OCI-LY1 (cell line): Measurements from ENCODE around the gene TMEM114.

Experiments used
- H2AFZ ChIP-seq: fragments of 200-600 bp; sonication (generic), shearing (Covaris generic); 2 replicates; pipeline ENCODE4 v1.6.0; 2014; ENCODE audit warnings: antibody characterized with exemption, mild to moderate bottlenecking, low read length
- H3F3A ChIP-seq: fragments of 200-600 bp; sonication (generic), shearing (Covaris generic); 2 replicates; pipeline ENCODE4 v1.6.0; 2014; ENCODE audit warnings: mild to moderate bottlenecking, antibody characterized with exemption, low read length, moderate library complexity; ENCODE audit not compliant: insufficient read depth
- H3K27ac ChIP-seq: fragments of 200-600 bp; sonication (generic); 2 replicates; pipeline ENCODE4 v1.5.1; 2014; ENCODE audit warnings: low read length, mixed run types, mild to moderate bottlenecking, low read depth; ENCODE audit not compliant: poor library complexity, severe bottlenecking
- H3K27me3 ChIP-seq: fragments of 200-600 bp; sonication (generic); 2 replicates; pipeline ENCODE4 v1.6.0; 2014; ENCODE audit warnings: antibody characterized with exemption, mild to moderate bottlenecking, low read length, moderate library complexity; ENCODE audit not compliant: insufficient read depth
- H3K36me3 ChIP-seq: fragments of 200-600 bp; sonication (generic); 2 replicates; pipeline ENCODE4 v1.6.1; 2014; ENCODE audit warnings: mild to moderate bottlenecking, antibody characterized with exemption, low read length, moderate library complexity, mixed read lengths; ENCODE audit not compliant: insufficient read depth
- H3K4me1 ChIP-seq: fragments of 200-600 bp; sonication (generic); 2 replicates; pipeline ENCODE4 v1.5.1; 2014; ENCODE audit warnings: mild to moderate bottlenecking, low read length, moderate library complexity; ENCODE audit not compliant: insufficient read depth, severe bottlenecking
- H3K4me2 ChIP-seq: fragments of 200-600 bp; sonication (generic), shearing (Covaris generic); 2 replicates; pipeline ENCODE4 v1.6.1; 2014; ENCODE audit warnings: low read length
- H3K4me3 ChIP-seq: fragments of 200-600 bp; sonication (generic); 2 replicates; pipeline ENCODE4 v1.5.1; 2014; ENCODE audit warnings: low read length, low read depth, mild to moderate bottlenecking, mixed read lengths; ENCODE audit not compliant: poor library complexity, severe bottlenecking
- H3K79me2 ChIP-seq: fragments of 200-600 bp; shearing (Covaris generic); 2 replicates; pipeline ENCODE4 v1.6.1; 2016; ENCODE audit warnings: mixed run types, low read length, mixed read lengths; ENCODE audit not compliant: insufficient read depth
- H3K9ac ChIP-seq: fragments of 200-600 bp; sonication (generic), shearing (Covaris generic); 2 replicates; pipeline ENCODE4 v1.6.1; 2014; ENCODE audit warnings: mild to moderate bottlenecking, low read length, mixed read lengths
- H3K9me2 ChIP-seq: fragments of 200-600 bp; sonication (generic), shearing (Covaris generic); 2 replicates; pipeline ENCODE4 v1.6.1; 2014; ENCODE audit warnings: low read depth, mild to moderate bottlenecking, low read length, mixed read lengths
- H3K9me3 ChIP-seq: fragments of 200-600 bp; shearing (Covaris generic); 2 replicates; pipeline ENCODE4 v1.6.1; 2014; ENCODE audit warnings: low read length, mixed read lengths
- H4K20me1 ChIP-seq: fragments of 200-600 bp; sonication (generic), shearing (Covaris generic); 2 replicates; pipeline ENCODE4 v1.6.0; 2016; ENCODE audit warnings: mild to moderate bottlenecking, low read length; ENCODE audit not compliant: insufficient read depth
- CTCF ChIP-seq: fragments of 200-600 bp; sonication (generic), shearing (Covaris generic); IDR thresholded peaks from 2 replicates; pipeline ENCODE4 v1.5.1; 2017; ENCODE audit warnings: mild to moderate bottlenecking, antibody characterized with exemption, low read length, moderate library complexity, mixed read lengths
- EZH2 ChIP-seq: fragments of 200-600 bp; sonication (generic), shearing (Covaris generic); IDR thresholded peaks from 2 replicates; pipeline ENCODE4 v1.8.0; 2017; ENCODE audit warnings: borderline replicate concordance, mixed run types, mild to moderate bottlenecking, antibody characterized with exemption, low read length, moderate library complexity, mixed read lengths

Gene TMEM114

GRCh38 chr16:8550728-8551387 lies 39.5 kb downstream of the TMEM114 start:
- no peaks in the 10 kb centered on the region for H3K36me3 ChIP-seq
- no peak overlapping the region for H3K9ac ChIP-seq
- no peak overlapping the region for H2AFZ ChIP-seq
- no peaks in the 10 kb centered on the region for H3K4me1 ChIP-seq
- no peak overlapping the region for H3K4me3 ChIP-seq
- no peak for TF ChIP-seq CTCF
- no peak for TF ChIP-seq EZH2
- no peaks in the 10 kb centered on the region; the same call in 1 of the 2 replicates for H3K27me3 ChIP-seq
- no peaks in the 10 kb centered on the region for H3F3A ChIP-seq
- no peaks in the 10 kb centered on the region for H3K79me2 ChIP-seq
- H3K9me3 ChIP-seq: no peaks in the 10 kb centered on the region
- H3K27ac ChIP-seq: no peak overlapping the region
- H4K20me1 ChIP-seq: no peaks in the 10 kb centered on the region
- no peak overlapping the region for H3K4me2 ChIP-seq
- H3K9me2 ChIP-seq: no peaks in the 10 kb centered on the region

GRCh38 chr16:8549843-8550412 lies 40.4 kb downstream of the TMEM114 start:
- no peaks in the 10 kb centered on the region for H3F3A ChIP-seq
- H3K4me2 ChIP-seq: no peak overlapping the region
- no peak overlapping the region for H3K9ac ChIP-seq
- no peaks in the 10 kb centered on the region for H4K20me1 ChIP-seq
- no peak for TF ChIP-seq CTCF
- TF ChIP-seq EZH2: no peak
- no peaks in the 10 kb centered on the region for H3K9me2 ChIP-seq
- no peak overlapping the region for H3K4me3 ChIP-seq
- H2AFZ ChIP-seq: no peak overlapping the region
- H3K79me2 ChIP-seq: no peaks in the 10 kb centered on the region
- H3K9me3 ChIP-seq: no peaks in the 10 kb centered on the region
- no peaks in the 10 kb centered on the region; the same call in 1 of the 2 replicates for H3K27me3 ChIP-seq
- no peaks in the 10 kb centered on the region for H3K36me3 ChIP-seq
- H3K27ac ChIP-seq: no peak overlapping the region
- H3K4me1 ChIP-seq: no peaks in the 10 kb centered on the region

- H3K27me3 ChIP-seq: no peaks in the 10 kb centered on the region; the same call in 1 of the 2 replicates
Observed at GRCh38 chr16:8548166-8548565, 42.1 kb downstream of the TMEM114 start.

More at GRCh38 chr16:8548166-8548565, 42.1 kb downstream of the TMEM114 start:
- Histone ChIP-seq H3K9ac (no peak overlapping the region), H3K27ac (no peak overlapping the region), H3K4me2 (no peak overlapping the region), H2AFZ (no peak overlapping the region), H4K20me1 (no peaks in the 10 kb centered on the region), H3K4me1 (no peaks in the 10 kb centered on the region), H3K79me2 (no peaks in the 10 kb centered on the region), H3K4me3 (no peak overlapping the region), H3K9me2 (no peaks in the 10 kb centered on the region), H3K36me3 (no peaks in the 10 kb centered on the region), H3K9me3 (no peaks in the 10 kb centered on the region), H3F3A (no peaks in the 10 kb centered on the region)
- TF ChIP-seq EZH2 (no peak), CTCF (no peak)
